ENCODE data around the gene CNGA4. TPM values are rescaled to one million over a fixed set of nuclear protein-coding genes. Genes with fewer than 3 reads are reported as not detected.
A peak's percentile ranks its signal among the peaks of the same experiment; 100 is the strongest.

CNGA4 gene
- total RNA-seq, 1 experiment from 2014 or later: not detected

GRCh38 chr11:6210274-6210955, 28.5 kb upstream of the CNGA4 start:
- Histone ChIP-seq H3K4me3 (no peak overlapping the region), H3K9me3 (replicated peaks) (no peaks in the 10 kb centered on the region), H3K27ac (no peak overlapping the region), H3K36me3 (peaks cover 6% of the 10 kb centered on the region; the same call in 1 of the 2 replicates), H3K27me3 (no peaks in the 10 kb centered on the region), H3K4me1 (no peaks in the 10 kb centered on the region)
- no peak for DNase-seq

DNA sequence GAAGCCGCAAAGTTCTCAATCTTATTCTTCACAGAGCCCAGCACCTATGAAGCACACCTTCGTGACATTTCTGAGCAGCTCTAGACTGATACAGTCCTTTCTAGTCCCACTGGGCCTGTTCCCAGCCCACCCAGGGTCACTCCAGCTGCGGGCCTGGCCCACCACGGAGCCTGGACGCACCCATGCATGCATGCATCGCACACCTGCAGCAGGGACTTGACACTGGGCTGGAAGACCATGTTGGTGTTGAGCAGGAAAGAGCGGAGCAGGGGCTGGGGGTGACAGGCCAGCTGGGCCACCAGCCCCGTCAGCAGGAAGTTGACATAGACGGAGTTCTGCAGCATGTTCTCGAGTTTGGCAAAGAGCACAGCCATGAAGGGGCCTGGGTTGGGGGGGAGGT, 24.4 kb upstream of the CNGA4 start:
- DNase-seq: no peak
- Histone ChIP-seq H3K36me3 (peaks cover 11% of the 10 kb centered on the region; the same call in 1 of the 2 replicates), H3K4me1 (no peaks in the 10 kb centered on the region), H3K4me3 (no peak overlapping the region), H3K27me3 (no peaks in the 10 kb centered on the region), H3K27ac (no peak overlapping the region), H3K9me3 (replicated peaks) (no peaks in the 10 kb centered on the region)

GRCh38 chr11:6216501-6216900, 22.4 kb upstream of the CNGA4 start:
- no peak for DNase-seq
- Histone ChIP-seq H3K36me3 (peaks cover 14% of the 10 kb centered on the region; the same call in 1 of the 2 replicates), H3K27ac (no peak overlapping the region), H3K4me3 (no peak overlapping the region), H3K27me3 (no peaks in the 10 kb centered on the region), H3K4me1 (no peaks in the 10 kb centered on the region), H3K9me3 (replicated peaks) (no peaks in the 10 kb centered on the region)

GRCh38 chr11:6217722-6218121, 21.2 kb upstream of the CNGA4 start:
- Histone ChIP-seq H3K36me3 (peaks cover 17% of the 10 kb centered on the region; the same call in 1 of the 2 replicates), H3K4me1 (no peaks in the 10 kb centered on the region), H3K9me3 (replicated peaks) (no peaks in the 10 kb centered on the region), H3K27me3 (no peaks in the 10 kb centered on the region), H3K27ac (no peak overlapping the region), H3K4me3 (no peak overlapping the region)
- DNase-seq: no peak

DNA sequence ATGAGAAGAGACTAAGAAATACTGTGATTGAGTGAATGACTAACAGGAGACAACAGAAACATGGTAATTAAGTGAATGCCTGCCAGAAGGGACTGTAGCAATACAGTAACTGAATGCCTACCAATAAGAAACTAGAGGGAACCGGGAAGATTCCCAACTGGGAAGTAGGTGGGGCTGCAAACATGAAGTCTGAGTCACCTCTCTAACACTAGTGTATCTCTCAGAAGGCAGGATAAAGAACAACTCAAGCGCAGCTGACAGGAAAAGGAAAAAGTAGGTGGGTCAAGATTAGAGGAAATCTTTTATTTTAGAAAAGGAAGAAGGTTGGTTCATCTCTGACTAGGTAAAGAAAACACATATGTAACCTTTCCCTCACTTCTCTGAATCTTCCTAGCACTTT, 19.5 kb upstream of the CNGA4 start:
- no peak overlapping the region for H3K4me3 ChIP-seq
- DNase-seq: no peak

GRCh38 chr11:6223854-6224253, 15.0 kb upstream of the CNGA4 start:
- H3K27me3 ChIP-seq: no peaks in the 10 kb centered on the region
- H3K4me3 ChIP-seq: no peak overlapping the region
- peaks cover 9% of the 10 kb centered on the region; the same call in 1 of the 2 replicates for H3K36me3 ChIP-seq
- no peak for DNase-seq
- no peaks in the 10 kb centered on the region for H3K4me1 ChIP-seq
- no peaks in the 10 kb centered on the region for H3K9me3 ChIP-seq (replicated peaks)
- no peak overlapping the region for H3K27ac ChIP-seq

More for the DNA sequence above, 19.5 kb upstream of the CNGA4 start:
- H3K9me3 ChIP-seq (replicated peaks): no peaks in the 10 kb centered on the region
- no peak overlapping the region for H3K27ac ChIP-seq
- no peaks in the 10 kb centered on the region for H3K4me1 ChIP-seq
- H3K36me3 ChIP-seq: peaks cover 14% of the 10 kb centered on the region; the same call in 1 of the 2 replicates
- no peaks in the 10 kb centered on the region for H3K27me3 ChIP-seq

- no peak overlapping the region for H3K27ac ChIP-seq
- DNase-seq: no peak
- no peaks in the 10 kb centered on the region for H3K27me3 ChIP-seq
- no peak overlapping the region for H3K4me3 ChIP-seq
- peaks cover 9% of the 10 kb centered on the region; the same call in 1 of the 2 replicates for H3K36me3 ChIP-seq
- H3K4me1 ChIP-seq: no peaks in the 10 kb centered on the region
- H3K9me3 ChIP-seq (replicated peaks): no peaks in the 10 kb centered on the region
Observed at GRCh38 chr11:6224421-6224820, 14.5 kb upstream of the CNGA4 start.

- DNase-seq: no peak
- no peak overlapping the region for H3K4me3 ChIP-seq
- no peaks in the 10 kb centered on the region for H3K4me1 ChIP-seq
- H3K36me3 ChIP-seq: peaks cover 9% of the 10 kb centered on the region; the same call in 1 of the 2 replicates
- H3K27me3 ChIP-seq: no peaks in the 10 kb centered on the region
- no peak overlapping the region for H3K27ac ChIP-seq
- H3K9me3 ChIP-seq (replicated peaks): no peaks in the 10 kb centered on the region
Observed at GRCh38 chr11:6225024-6225423, 13.9 kb upstream of the CNGA4 start.

GRCh38 chr11:6225896-6226295, 13.0 kb upstream of the CNGA4 start:
- no peak for DNase-seq

DNA sequence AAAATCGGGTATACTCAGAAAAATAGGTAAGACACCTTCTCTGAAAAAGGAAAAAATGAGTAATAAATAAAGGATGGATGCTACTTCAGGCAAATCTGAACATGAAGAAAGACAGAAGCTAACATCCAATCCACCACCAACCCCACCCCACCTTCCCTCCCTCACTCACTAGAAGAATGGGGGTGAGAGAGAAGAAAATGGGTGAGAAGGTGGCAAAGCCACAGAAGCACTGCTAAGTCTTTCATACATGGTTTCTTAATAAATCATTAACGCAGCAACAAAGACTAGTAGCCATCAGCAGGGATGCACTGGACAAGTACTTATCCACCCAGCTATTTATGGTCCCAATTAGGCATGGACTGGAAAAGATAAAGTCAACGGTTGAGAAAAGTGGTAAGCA, 10.4 kb upstream of the CNGA4 start:
- H3K27me3 ChIP-seq: no peaks in the 10 kb centered on the region
- H3K9me3 ChIP-seq (replicated peaks): no peaks in the 10 kb centered on the region
- H3K4me1 ChIP-seq: no peaks in the 10 kb centered on the region
- DNase-seq: no peak
- H3K36me3 ChIP-seq: no peaks in the 10 kb centered on the region
- H3K27ac ChIP-seq: no peak overlapping the region
- no peak overlapping the region for H3K4me3 ChIP-seq

More at GRCh38 chr11:6225896-6226295, 13.0 kb upstream of the CNGA4 start:
- Histone ChIP-seq H3K36me3 (peaks cover 6% of the 10 kb centered on the region; the same call in 1 of the 2 replicates), H3K4me3 (no peak overlapping the region), H3K9me3 (replicated peaks) (no peaks in the 10 kb centered on the region), H3K27me3 (no peaks in the 10 kb centered on the region), H3K4me1 (no peaks in the 10 kb centered on the region), H3K27ac (no peak overlapping the region)

DNA sequence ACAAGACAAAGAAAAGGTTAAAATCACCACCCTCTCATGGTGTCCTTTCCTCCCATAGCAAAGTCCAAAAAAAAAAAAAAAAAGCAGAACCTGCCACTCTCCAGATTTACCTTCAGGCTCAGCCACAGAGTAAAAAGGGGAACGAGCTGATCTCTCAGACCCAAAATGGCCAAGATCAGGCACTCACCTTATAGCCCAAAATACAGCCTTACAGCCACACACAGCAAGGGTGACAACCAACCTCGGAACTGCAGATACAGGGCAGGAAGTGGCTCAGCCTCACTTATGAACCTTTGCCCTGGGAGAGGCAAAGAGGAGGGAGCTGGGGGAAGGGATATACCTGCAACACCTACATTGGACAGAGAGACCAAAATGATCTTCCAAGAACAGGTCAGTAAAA, 9.0 kb upstream of the CNGA4 start:
- no peak overlapping the region for H3K4me3 ChIP-seq
- H3K9me3 ChIP-seq (replicated peaks): no peaks in the 10 kb centered on the region
- no peak overlapping the region for H3K27ac ChIP-seq
- H3K36me3 ChIP-seq: no peaks in the 10 kb centered on the region
- H3K4me1 ChIP-seq: no peaks in the 10 kb centered on the region
- no peaks in the 10 kb centered on the region for H3K27me3 ChIP-seq
- no peak for DNase-seq

GRCh38 chr11:6232899-6233298, 6.0 kb upstream of the CNGA4 start:
- DNase-seq: peak in 1 of 2 experiments; percentile 2
- H3K4me3 ChIP-seq: no peak overlapping the region
- no peaks in the 10 kb centered on the region for H3K36me3 ChIP-seq
- H3K27me3 ChIP-seq: no peaks in the 10 kb centered on the region
- H3K4me1 ChIP-seq: no peaks in the 10 kb centered on the region
- no peak overlapping the region for H3K27ac ChIP-seq
- H3K9me3 ChIP-seq (replicated peaks): no peaks in the 10 kb centered on the region

DNA sequence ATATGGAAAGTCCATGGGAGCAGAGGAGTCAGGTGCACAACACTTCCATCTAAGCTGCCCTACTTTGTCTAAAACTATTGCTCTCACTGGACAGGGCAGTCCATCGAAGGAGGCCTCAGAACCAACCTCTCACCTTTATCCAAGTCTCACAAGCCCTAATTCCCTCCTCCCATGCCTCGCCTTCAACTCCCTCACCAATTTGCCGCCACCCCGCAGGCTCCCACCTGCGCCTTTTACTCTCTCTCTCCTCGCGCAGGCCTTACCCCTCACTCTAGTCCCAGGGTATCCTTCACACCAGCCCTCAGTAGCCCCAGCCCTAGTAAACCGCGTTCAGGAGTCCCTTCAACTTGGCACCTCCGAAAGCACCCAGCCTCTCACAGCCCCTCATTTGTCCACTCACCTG, 4.9 kb upstream of the CNGA4 start:
- Histone ChIP-seq H3K27me3 (no peaks in the 10 kb centered on the region), H3K9me3 (replicated peaks) (no peaks in the 10 kb centered on the region), H3K36me3 (no peaks in the 10 kb centered on the region), H3K4me3 (peak overlapping the region; percentile 72), H3K27ac (no peak overlapping the region), H3K4me1 (no peaks in the 10 kb centered on the region)
- DNase-seq: no peak

DNA sequence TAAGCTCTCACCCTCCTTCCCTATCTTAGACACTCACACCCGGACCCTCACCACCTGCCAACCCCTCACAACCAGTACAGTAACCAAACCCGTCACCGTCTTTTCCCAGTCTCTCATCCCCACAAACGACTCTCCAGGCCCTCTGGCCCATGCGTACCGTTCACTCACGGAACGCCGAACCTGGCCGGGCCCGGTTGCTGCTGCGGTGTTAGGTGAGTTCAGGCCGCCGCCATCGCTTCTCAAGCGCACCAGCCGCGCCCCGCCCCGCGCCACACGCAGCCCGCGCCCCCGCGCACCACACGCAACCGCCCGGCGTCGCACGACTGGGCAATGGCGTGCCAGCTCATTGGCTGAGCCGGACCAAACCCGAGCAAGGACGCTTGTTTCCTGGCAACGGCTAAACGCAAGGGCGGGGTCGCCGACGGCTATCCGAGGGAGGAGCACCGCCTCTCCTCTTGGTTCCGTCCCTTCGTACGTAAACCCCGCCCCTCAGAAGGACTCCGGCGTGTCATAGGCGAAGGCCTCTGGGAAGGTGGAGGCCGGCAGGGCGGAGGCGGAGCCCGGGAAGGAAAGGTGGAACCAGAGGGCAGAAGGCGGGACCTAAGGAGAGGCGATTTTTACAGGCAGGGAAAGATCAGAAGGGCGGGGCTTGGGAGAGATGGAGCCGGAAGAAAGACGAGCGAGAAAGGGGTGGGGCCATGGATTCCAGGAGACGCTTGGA, 4.3 kb upstream of the CNGA4 start, which contains the start of gene FHIP1B:
FHIP1B (minus strand) TSS at position 250 of the 721 bp plus-strand sequence. CDS start 10,120 bp downstream, outside the sequence.
- Histone ChIP-seq H3K27me3 (no peaks in the 10 kb centered on the region), H3K4me1 (no peaks in the 10 kb centered on the region), H3K27ac (no peak within 1 kb of the TSS; the same call in 1 of the 2 replicates), H3K9me3 (replicated peaks) (no peaks in the 10 kb centered on the region), H3K4me3 (peak within 1 kb of the TSS; percentile 72), H3K36me3 (no peaks in the 10 kb centered on the region)
- peak; percentile 99 to 100 for DNase-seq

DNA sequence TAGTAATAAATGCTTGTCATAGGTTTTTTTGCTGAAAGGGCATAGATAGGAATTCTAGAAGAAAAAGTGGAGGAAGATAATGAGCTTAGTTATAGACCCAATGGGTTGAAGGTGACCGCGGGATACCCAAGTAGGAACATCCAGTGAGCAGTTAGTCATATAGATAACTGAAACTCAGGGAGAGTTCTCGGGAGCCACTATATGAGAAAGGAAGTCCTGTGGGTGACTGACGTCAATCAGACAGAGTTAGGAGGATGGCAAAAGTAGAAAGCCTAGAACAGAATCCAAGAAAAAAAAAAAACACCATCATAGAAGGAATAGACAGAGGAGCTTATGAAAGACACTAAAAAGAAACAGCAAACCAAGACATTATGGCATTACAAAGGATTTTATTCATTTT, 1.6 kb upstream of the CNGA4 start:
- no peaks in the 10 kb centered on the region for H3K9me3 ChIP-seq (replicated peaks)

More for the DNA sequence above, 1.6 kb upstream of the CNGA4 start:
- Histone ChIP-seq H3K27ac (no peak overlapping the region), H3K4me1 (no peaks in the 10 kb centered on the region), H3K4me3 (no peak overlapping the region), H3K36me3 (no peaks in the 10 kb centered on the region), H3K27me3 (0 out of 2 replicates have a peak, but pooled peaks cover under 1% of the 10 kb centered on the region)
- no peak for DNase-seq

All from SJCRH30 (cell line).